Measurements from ENCODE around the gene CEP112.

Gene CEP112

GRCh38 chr17:65931246-65932149 is 260.4 kb downstream of the CEP112 start:
- no peak for TF ChIP-seq POLR2AphosphoS5 (IDR thresholded peaks at IDR 0.05; ENCODE audit: borderline replicate concordance, low read depth, low read length)
- TF ChIP-seq EZH2 (IDR thresholded peaks at IDR 0.05): no peak
- TF ChIP-seq FOXP2 (optimal IDR thresholded peaks at IDR 0.05; ENCODE audit: control extremely low read depth, extremely low read length, insufficient read depth): no peak
- DNase-seq (ENCODE audit: low read depth, low spot score): no peak
- Histone ChIP-seq H3K9ac (ENCODE audit: insufficient read length) (no peak overlapping the region), H3K4me3 (no peak overlapping the region), H3K27ac (no peak overlapping the region), H3K9me3 (ENCODE audit: low read depth, low read length) (no peaks in the 10 kb centered on the region), H3K36me3 (ENCODE audit: insufficient read depth, low read length) (no peaks in the 10 kb centered on the region)

DNA sequence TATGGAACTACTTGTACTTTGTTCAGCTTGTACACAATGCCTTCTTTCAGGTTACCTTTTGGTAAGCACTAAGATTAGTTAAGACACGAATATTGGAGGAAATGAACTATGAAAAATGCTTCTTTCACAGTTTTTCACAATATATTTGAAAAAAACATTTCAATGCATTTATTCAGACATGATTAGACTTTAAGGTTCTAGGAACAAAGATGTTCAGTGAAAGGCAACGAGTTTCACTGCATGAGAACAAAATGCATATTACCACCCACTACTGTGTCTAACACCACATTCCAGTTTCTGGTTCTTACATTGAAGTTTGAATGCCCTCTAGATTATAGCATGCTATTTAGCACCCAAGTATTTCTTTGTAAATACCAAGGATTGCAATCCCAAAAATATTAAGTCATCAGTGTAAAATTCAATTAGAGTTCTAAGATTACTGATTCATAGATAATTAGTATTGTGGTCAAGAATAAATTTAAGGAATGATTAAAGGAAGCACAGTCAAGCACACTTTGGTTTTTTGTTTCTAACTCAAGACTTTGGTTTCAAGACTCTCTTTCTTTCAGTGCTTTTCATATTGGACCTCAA is 261.7 kb downstream of the CEP112 start:
- Histone ChIP-seq H3K36me3 (ENCODE audit: insufficient read depth, low read length) (no peaks in the 10 kb centered on the region), H3K9me3 (ENCODE audit: low read depth, low read length) (no peaks in the 10 kb centered on the region), H3K9ac (ENCODE audit: insufficient read length) (no peak overlapping the region), H3K27ac (no peak overlapping the region), H3K4me3 (no peak overlapping the region)
- DNase-seq (ENCODE audit: low read depth, low spot score): no peak
- TF ChIP-seq EZH2 (IDR thresholded peaks at IDR 0.05) (no peak), POLR2AphosphoS5 (IDR thresholded peaks at IDR 0.05; ENCODE audit: borderline replicate concordance, low read depth, low read length) (no peak), FOXP2 (optimal IDR thresholded peaks at IDR 0.05; ENCODE audit: control extremely low read depth, extremely low read length, insufficient read depth) (no peak)

GRCh38 chr17:65926599-65926998 is 265.3 kb downstream of the CEP112 start:
- no peak for TF ChIP-seq POLR2AphosphoS5 (IDR thresholded peaks at IDR 0.05; ENCODE audit: borderline replicate concordance, low read depth, low read length)
- no peak for TF ChIP-seq FOXP2 (optimal IDR thresholded peaks at IDR 0.05; ENCODE audit: control extremely low read depth, extremely low read length, insufficient read depth)
- TF ChIP-seq EZH2 (IDR thresholded peaks at IDR 0.05): no peak
- no peak overlapping the region for H3K9ac ChIP-seq (ENCODE audit: insufficient read length)
- no peaks in the 10 kb centered on the region for H3K36me3 ChIP-seq (ENCODE audit: insufficient read depth, low read length)
- no peak overlapping the region for H3K27ac ChIP-seq
- no peak for DNase-seq (ENCODE audit: low read depth, low spot score)
- no peak overlapping the region for H3K4me3 ChIP-seq
- no peaks in the 10 kb centered on the region for H3K9me3 ChIP-seq (ENCODE audit: low read depth, low read length)

DNA sequence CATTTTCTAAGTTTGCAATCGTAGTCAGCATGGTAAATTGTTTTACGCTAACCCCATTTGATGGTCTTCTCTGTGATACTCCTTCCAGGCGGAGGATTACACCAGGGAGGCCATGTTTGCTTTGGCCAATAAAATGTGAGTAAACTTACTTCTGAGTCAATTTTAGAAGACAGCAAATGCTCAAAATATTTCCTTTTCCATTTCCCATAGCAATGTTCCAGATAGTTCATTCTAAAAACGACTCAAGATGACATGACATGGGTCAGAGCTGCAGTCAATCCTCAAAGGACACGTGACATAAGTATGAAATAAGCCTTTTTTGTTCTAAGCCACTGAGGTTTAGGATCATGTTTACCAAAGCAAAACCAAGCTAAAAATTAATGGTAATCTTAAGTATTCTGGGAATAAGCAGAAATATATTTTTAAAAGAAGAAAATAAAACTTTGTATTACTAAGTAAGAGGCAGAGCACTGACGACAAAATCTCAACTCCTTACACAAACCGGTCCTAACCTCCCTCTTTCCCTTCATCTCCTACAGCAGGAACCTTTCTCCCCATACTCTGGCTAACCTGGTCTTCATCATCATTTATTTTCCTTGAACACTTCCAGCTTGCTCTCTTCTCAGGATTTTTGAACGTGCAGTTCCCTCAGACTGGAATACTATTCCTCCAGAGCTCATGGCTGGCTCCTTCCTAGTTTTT is 266.2 kb downstream of the CEP112 start:
- Histone ChIP-seq H3K9ac (ENCODE audit: insufficient read length) (no peak overlapping the region), H3K9me3 (ENCODE audit: low read depth, low read length) (no peaks in the 10 kb centered on the region), H3K27ac (no peak overlapping the region), H3K36me3 (ENCODE audit: insufficient read depth, low read length) (no peaks in the 10 kb centered on the region), H3K4me3 (no peak overlapping the region)
- TF ChIP-seq POLR2AphosphoS5 (IDR thresholded peaks at IDR 0.05; ENCODE audit: borderline replicate concordance, low read depth, low read length) (no peak), FOXP2 (optimal IDR thresholded peaks at IDR 0.05; ENCODE audit: control extremely low read depth, extremely low read length, insufficient read depth) (no peak), EZH2 (IDR thresholded peaks at IDR 0.05) (no peak)
- no peak for DNase-seq (ENCODE audit: low read depth, low spot score)

GRCh38 chr17:65920996-65921395 is 270.9 kb downstream of the CEP112 start:
- Histone ChIP-seq H3K9me3 (ENCODE audit: low read depth, low read length) (no peaks in the 10 kb centered on the region), H3K9ac (ENCODE audit: insufficient read length) (no peak overlapping the region), H3K36me3 (ENCODE audit: insufficient read depth, low read length) (no peaks in the 10 kb centered on the region), H3K4me3 (no peak overlapping the region), H3K27ac (no peak overlapping the region)
- DNase-seq (ENCODE audit: low read depth, low spot score): no peak
- TF ChIP-seq POLR2AphosphoS5 (IDR thresholded peaks at IDR 0.05; ENCODE audit: borderline replicate concordance, low read depth, low read length): no peak
- TF ChIP-seq EZH2 (IDR thresholded peaks at IDR 0.05): no peak
- TF ChIP-seq FOXP2 (optimal IDR thresholded peaks at IDR 0.05; ENCODE audit: control extremely low read depth, extremely low read length, insufficient read depth): no peak

DNA sequence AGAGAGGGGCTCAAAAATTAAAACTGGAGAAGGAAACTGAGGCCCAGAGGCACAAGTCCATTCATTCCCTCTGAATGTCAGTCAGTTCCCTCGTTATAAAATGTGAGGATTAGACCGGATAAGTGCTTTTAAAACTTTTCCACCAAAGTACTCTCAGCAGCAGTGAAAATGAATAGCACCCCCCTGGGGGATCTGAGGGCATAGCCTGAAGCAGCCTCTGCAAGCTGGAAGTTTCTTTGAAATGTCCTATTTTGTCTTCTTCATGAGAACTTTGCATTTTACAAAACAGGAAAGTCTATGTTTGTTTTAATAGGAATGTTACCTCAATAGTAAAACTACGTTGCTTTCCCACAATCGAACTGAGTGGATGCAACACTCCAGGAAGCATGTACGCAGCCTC is 273.0 kb downstream of the CEP112 start:
- no peaks in the 10 kb centered on the region for H3K36me3 ChIP-seq (ENCODE audit: insufficient read depth, low read length)
- H3K9me3 ChIP-seq (ENCODE audit: low read depth, low read length): no peaks in the 10 kb centered on the region
- H3K9ac ChIP-seq (ENCODE audit: insufficient read length): no peak overlapping the region
- peak; percentile 28 for DNase-seq (ENCODE audit: low read depth, low spot score)
- H3K27ac ChIP-seq: peak overlapping the region; percentile 64
- TF ChIP-seq POLR2AphosphoS5 (IDR thresholded peaks at IDR 0.05; ENCODE audit: borderline replicate concordance, low read depth, low read length) (no peak), FOXP2 (optimal IDR thresholded peaks at IDR 0.05; ENCODE audit: control extremely low read depth, extremely low read length, insufficient read depth) (no peak), EZH2 (IDR thresholded peaks at IDR 0.05) (no peak)
- H3K4me3 ChIP-seq: 0 out of 2 replicates have a peak overlapping the region, but pooled peaks have one; percentile 20

DNA sequence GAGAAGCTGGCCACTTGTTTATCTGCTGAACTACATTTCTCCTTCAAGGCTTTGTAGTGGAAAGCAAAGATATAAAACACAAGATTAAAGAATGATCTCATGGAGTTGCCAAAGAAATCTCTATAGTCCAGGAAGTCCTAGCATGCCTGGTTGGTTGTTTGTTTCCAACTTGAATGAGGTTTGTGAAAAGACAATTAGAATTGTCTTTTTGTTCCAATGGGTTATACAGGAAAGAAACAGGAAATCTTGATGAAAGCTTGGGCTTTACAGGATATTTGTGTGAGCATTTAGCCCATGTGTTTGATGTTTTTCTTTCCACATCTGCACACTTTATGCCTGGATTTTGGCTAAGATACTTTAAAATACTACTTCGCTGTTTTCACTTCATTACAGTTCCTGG is 273.4 kb downstream of the CEP112 start:
- peak overlapping the region; percentile 64 for H3K27ac ChIP-seq
- no peak overlapping the region for H3K9ac ChIP-seq (ENCODE audit: insufficient read length)
- H3K9me3 ChIP-seq (ENCODE audit: low read depth, low read length): no peaks in the 10 kb centered on the region
- no peaks in the 10 kb centered on the region for H3K36me3 ChIP-seq (ENCODE audit: insufficient read depth, low read length)
- H3K4me3 ChIP-seq: 0 out of 2 replicates have a peak overlapping the region, but pooled peaks have one; percentile 20
- no peak for DNase-seq (ENCODE audit: low read depth, low spot score)
- TF ChIP-seq POLR2AphosphoS5 (IDR thresholded peaks at IDR 0.05; ENCODE audit: borderline replicate concordance, low read depth, low read length): no peak
- no peak for TF ChIP-seq EZH2 (IDR thresholded peaks at IDR 0.05)
- no peak for TF ChIP-seq FOXP2 (optimal IDR thresholded peaks at IDR 0.05; ENCODE audit: control extremely low read depth, extremely low read length, insufficient read depth)

DNA sequence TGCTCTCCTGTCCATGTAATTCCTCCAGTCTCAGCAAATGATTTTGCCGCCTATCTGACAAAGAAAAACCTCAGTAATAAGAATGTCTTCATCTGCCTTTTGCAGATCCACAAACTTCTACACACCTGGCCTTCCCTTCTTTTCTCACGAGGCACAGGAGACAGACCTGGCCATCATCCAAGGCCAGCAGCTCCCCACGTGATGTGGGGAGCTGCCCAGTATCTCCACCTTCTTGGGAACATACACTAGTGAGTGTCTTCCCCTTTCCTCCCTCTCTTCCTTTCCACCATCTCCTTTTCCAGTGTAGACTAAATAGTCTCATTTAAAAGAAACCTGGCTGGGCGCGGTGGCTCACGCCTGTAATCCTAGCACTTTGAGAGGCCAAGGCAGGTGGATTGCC is 274.4 kb downstream of the CEP112 start:
- H3K27ac ChIP-seq: no peak overlapping the region
- no peak for DNase-seq (ENCODE audit: low read depth, low spot score)
- H3K4me3 ChIP-seq: no peak overlapping the region
- H3K36me3 ChIP-seq (ENCODE audit: insufficient read depth, low read length): no peaks in the 10 kb centered on the region
- H3K9me3 ChIP-seq (ENCODE audit: low read depth, low read length): no peaks in the 10 kb centered on the region
- no peak overlapping the region for H3K9ac ChIP-seq (ENCODE audit: insufficient read length)
- TF ChIP-seq EZH2 (IDR thresholded peaks at IDR 0.05) (no peak), POLR2AphosphoS5 (IDR thresholded peaks at IDR 0.05; ENCODE audit: borderline replicate concordance, low read depth, low read length) (no peak), FOXP2 (optimal IDR thresholded peaks at IDR 0.05; ENCODE audit: control extremely low read depth, extremely low read length, insufficient read depth) (no peak)

All from SK-N-MC (cell line).